ENCODE results near the gene ENG.
"Not testable (repeated sequence)": the region's sequence is repeated elsewhere in the genome, so short reads cannot be mapped to it uniquely, and the experiment has no call there.

Gene ENG

GRCh38 chr9:127878001-127878651 is 23.7 kb upstream of the ENG start:
- no peak for DNase-seq (ENCODE audit: low spot score)

DNA sequence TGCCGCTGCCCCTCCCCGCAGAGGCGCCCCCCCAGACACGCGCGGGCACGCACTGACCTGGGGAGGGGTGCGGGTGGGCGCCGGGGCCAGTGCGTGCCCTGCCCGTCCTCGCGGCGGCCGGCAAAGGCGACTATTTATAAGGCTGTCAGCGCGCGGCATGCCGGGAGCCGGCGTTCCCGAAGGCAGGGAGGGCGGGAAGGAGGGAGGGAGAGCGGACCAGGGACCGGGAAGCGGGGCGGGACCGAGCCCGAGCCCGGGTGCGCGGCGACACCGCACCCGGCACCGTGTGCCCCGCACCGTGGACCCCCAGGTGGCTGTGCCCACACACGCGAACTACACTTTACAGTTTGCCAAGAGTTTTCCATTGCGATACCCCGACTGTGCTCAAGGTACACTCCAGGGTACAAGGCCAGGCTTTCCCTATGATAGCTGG is 23.1 kb upstream of the ENG start, which contains the start of gene AK1:
TSS of gene AK1 (minus strand) at position 110 of the 433 bp plus-strand sequence. CDS start 3,058 bp downstream, outside the sequence.
- DNase-seq (ENCODE audit: low spot score), result peak; percentile 62

- DNase-seq (ENCODE audit: low spot score), result no peak
These were observed 22.5 kb upstream of the ENG start for GRCh38 chr9:127876764-127877562.

- DNase-seq (ENCODE audit: low spot score), result no peak
These were observed 21.7 kb upstream of the ENG start for GRCh38 chr9:127876026-127876763.

DNA sequence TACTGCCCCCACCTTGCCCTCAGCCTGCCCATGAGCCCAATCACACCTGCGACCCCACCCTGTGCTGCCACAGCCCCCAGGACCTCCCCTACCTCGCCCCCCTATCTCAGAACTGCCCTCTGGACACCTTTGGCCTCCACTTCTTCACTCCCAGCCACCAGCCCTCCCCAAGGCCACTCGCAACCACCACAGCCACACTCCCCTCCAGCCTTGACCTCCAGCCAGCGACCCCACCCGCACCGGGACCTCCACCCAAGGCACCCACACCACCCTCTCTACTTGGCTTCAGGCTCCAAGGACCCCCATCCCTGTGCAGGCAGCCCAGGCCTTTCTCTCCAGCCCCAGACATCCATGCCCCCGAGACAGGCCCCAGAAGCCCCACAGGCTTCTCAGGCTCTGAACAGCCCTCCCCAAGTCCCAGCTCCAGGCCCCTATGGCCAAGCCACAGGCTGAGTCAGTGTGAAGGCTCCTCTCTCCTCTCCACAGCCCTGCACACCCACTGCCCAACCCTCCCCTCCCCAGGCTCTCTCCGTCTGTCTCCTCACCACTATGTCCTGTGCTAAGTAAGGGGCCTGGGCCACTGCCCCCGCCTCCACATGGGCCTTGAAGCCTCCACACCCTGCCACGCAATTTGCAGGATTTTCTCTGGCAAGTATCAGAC is 21.0 kb upstream of the ENG start:
- no peak for DNase-seq (ENCODE audit: low spot score)

DNA sequence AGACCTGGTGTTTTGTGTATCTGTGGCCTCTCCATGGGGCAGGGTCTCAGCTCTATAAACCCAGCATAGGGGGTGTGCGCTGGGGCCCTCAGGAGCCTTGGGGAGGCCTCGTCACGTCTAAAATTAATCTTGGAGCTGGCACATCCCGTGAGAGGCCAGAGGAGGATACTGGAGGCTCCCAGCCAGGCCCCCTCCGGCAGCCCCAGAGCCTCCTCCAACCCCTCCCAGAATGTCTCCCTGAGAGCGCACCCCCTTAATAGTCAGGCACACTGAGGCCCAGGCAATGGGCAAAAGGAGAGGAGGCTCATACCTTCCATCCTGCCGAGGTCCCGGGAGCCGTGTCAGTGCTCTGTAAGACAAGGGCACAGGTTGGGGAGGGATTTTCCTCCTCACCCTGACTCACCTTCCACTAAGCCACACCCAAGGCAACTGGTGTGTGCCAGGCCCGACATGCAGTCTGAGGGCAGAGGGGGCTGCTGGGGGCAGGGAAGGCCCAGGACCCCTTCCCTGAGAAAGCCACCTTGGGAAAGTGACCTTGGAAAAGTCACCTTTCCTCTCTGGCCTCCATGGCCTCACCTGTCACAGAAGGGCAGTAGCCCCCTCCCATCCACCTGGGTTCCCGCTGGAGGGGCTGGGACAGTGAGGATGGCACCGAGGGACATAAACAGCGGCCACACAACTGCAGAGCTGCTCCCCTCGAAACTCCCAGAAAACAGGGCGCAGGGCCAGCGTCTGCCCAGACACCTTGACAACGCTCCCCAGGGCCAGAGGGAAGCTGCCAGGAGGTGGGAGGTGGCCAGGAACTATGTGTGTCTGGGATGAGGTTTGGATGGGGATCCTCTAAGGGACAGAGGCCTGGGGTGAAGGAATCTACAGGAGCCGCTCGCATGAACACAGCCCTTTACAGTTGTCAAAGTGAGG is 20.1 kb upstream of the ENG start:
- no peak for DNase-seq (ENCODE audit: low spot score)

DNA sequence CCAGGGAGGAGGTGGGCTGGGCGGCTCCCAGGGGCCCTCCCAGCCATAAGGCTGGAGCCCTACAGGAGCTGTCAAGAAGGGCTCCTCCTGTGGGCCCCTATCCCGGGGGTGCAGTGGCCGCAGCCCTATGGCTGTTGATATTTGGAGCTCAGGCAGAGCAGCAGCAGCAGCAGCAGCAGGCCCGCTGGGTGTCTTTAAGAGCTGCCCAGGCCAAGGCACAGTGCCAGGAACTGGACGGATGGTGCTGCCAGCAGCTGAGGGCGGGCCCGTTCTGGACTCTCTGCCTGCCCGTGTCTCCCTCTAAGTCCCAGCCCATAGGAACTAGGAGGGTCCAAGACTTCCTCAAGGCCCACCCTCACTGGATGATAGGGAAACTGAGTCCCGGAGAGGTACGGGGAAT is 19.4 kb upstream of the ENG start:
- peak; percentile 82 for DNase-seq (ENCODE audit: low spot score)

DNA sequence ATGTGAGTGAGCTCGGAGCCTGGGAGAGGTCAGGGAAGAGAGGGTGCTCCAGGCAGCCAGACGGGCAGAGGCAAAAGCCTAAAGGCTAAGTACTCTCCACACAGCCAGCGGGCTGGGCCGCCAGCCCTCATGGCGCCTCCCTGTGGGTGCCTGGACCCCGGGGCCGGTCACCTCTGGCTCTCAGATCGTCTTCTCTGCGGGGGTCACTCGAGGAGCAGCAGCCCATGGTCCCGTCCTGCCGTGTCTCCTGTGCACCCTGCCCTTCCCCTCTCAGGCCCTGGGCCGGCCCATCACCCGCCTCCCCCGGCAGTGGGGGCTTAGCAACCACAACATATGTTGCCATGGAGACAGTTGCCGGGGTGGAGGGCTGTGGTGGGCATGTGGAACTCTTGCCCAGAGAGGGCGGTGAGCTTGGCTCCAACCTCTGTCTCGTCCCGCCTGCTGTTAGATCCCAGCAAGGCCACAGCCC is 18.8 kb upstream of the ENG start:
- no peak for DNase-seq (ENCODE audit: low spot score)

DNA sequence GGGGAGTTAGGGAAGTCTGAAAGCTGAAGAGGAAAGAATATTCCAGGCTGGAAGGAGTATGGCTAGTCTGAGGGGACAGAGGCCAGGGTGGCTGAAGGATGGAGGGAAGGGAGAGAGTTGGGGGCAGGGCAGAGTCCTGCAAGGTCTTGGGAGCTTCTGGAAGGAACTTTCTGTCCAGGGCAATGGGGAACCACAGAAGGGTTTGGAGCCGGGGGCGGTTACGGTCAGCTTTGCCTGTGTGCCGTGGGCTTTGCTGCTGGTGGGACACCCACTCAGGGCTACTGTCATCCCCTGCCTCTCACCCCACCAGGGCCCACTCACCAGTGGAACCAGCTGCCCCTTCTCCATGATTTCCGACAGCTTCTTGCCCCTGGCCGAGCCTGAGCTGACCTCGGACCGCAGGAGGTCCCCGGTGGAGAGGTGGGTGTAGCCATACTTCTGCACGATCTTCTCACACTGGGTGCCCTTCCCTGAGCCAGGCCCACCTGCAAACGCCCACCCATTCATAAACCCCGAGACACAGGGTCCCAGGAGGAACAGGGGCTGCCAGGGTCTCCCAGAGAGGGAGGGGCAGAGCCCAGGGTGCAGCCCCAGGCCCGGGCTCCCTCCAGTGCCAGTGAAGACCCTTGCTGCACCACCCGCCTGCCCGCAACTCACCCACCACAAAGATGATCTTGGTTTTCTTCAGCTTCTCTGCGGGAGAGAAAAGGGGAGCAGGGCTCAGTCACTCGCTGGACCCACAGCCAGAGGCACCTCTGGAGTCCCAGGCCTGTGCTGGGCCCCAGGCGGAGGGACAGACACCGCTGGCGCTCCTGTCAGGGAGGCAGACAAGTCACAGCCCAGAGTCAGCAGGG is 18.1 kb upstream of the ENG start:
- DNase-seq (ENCODE audit: low spot score), result no peak

- DNase-seq (ENCODE audit: low spot score), result no peak
These were observed 17.1 kb upstream of the ENG start for GRCh38 chr9:127871531-127871930.

- no peak for DNase-seq (ENCODE audit: low spot score)
These were observed 16.4 kb upstream of the ENG start for GRCh38 chr9:127870887-127871286.

GRCh38 chr9:127870153-127870491 is 15.7 kb upstream of the ENG start:
- not testable (repeated sequence) for DNase-seq (ENCODE audit: low spot score)

GRCh38 chr9:127869310-127870152 is 15.1 kb upstream of the ENG start:
- peak; percentile 64 for DNase-seq (ENCODE audit: low spot score)

GRCh38 chr9:127868278-127868902 is 13.9 kb upstream of the ENG start:
- no peak for DNase-seq (ENCODE audit: low spot score)

DNA sequence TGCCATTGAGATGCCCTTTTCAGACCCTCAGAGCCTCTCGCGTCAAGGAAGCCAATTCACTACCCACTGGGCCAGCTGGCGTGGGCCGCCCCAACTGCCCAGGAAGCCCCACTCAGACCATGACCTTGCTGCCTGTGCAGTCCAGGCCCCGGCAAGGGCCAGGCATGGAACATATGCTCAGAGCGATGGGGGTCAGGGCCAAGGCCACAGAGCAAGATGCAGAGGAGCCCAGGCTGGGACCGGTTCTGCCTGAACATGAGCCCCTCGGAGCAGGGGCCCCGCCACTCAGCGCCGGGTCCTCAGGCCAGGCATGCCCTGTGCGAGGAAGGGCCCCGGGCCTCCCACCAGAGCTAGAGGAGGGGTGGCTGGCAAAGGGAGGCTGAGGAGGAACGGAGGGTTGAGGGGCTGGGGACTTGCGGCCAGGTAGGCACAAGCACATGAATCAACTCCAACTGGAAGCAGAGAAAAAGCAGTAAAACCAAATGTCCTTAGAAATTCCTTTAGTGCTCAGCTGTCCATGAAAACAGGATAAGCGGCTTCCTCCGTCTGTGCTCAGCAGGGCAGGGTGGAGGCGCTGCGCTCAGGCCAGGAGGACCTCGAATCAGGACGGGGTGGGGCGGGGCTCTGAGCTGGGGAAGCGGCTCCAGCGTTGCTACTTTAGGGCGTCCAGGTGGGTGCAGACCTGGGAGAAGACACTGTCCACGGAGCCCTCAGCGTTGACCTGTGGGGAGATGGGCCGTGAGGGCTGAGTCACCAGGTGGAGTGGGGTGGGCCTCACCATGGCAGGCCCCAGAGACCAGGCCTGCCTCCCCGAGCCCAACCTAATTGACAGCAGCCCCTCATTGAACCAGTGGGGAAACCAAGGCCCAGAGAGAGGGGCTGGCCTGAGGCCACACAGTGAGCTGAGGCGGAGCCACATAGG is 13.2 kb upstream of the ENG start:
- no peak for DNase-seq (ENCODE audit: low spot score)

DNA sequence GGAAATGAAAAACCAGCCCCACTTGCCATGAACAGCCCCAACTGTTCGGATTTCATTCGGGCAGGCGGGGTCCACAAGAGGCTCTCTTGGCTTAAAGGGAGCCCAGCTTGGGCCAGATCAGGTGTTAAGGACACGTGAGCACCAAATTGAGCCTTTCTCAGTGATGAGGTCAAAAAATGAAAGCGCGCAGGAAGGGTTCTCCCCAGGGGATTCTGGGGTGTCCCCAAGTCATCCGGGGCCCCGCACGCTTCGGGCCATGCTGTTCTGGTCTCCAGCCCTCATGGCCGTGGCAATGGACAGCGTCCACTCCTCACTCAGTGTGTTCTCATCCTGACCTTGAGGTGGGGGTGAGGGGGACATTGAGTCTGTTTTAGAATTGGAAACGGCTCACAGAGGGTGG is 12.1 kb upstream of the ENG start:
- no peak for DNase-seq (ENCODE audit: low spot score)

DNA sequence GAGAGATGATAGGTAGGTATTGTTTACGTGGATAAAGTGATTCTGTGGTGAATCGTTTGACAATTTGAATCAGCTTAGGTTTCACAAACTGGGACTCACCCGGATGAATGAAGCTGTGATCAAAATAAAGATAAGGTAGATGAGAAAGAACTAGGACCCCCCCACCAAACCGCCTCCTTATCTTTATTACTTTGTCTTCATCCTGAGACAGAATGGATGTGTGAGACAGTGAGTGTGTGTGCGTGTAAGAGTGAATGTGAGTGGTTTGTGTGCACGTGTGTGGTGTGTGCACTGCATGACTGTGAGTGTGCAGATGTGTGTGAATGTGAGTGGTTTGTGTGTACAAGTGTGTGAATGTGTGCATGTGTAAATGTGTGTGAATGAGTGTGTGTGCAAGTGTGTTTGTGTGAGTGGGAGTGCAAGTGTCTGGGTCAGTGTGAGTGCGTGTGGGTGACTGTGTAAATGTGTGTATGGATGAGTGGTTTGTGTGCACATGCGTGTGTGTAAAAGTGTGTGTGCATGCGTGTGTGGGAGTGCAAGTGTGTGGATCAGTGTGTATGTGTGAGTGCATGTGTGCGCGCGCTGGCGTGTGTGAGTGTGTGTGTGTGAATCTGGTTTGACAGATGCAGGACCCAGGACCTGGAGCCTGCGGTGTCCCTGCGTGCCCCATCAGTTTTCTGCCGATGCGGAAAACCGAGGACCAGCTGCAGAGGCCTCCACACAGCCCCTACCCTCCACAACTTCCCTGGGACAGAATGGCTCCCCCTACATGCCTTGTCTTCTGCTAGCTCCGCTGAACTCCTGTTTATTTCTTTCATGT is 11.4 kb upstream of the ENG start:
- no peak for DNase-seq (ENCODE audit: low spot score)
